SIG-M5 (cell line): ENCODE data around the gene SPAG16.
"Not testable (repeated sequence)": the region's sequence is repeated elsewhere in the genome, so short reads cannot be mapped to it uniquely, and the experiment has no call there.

ENCODE experiments used
- DNase-seq: peaks from one replicate; lab custom pipeline; 2025; lab: John Stamatoyannopoulos, UW

Gene SPAG16

DNA sequence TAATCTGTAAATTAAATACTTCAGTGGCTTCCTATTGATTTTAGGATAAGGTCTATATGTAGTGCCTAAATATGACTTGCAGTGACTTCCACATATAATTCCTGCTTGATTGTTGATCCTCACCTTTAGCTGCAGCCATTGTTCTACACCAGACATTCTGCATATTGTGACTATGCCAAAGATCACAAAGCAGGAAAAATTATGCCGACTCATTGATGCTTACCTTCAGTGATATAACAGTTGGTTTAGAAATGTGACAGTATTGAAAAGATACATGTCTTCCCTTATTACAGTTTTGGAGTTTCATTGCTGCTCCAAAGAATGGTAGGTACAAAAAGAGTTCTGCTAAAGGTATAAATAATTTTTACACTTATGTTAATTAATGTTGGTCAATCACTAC is 12.3 kb upstream of the SPAG16 start:
- no peak for DNase-seq

DNA sequence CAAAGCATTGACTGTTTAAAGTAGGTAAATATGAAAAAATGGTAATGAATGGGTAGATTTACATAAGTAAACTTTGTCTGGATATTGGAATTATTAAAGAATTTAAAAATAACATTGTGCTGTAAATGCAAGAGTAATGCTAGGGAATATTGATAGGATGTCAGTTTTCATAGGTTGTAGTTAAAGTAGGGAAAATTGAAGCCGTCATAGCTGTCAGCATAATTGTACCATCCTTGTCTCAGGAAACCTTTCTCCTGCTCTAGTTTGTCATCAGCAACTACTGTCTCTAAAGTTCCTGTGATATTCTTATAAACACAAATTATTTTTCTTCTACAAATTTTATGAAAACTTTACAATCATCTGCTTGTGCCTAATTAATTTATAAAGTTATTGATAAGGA is 10.1 kb upstream of the SPAG16 start:
- DNase-seq = no peak

GRCh38 chr2:213275265-213275664 is 9.0 kb upstream of the SPAG16 start:
- DNase-seq = no peak

GRCh38 chr2:213277134-213277533 is 7.1 kb upstream of the SPAG16 start:
- not testable (repeated sequence) for DNase-seq

GRCh38 chr2:213279116-213279620 is 5.1 kb upstream of the SPAG16 start:
- no peak for DNase-seq

GRCh38 chr2:213279971-213280370 is 4.3 kb upstream of the SPAG16 start:
- DNase-seq = no peak

- no peak for DNase-seq
Measured at GRCh38 chr2:213281156-213281555, 3.1 kb upstream of the SPAG16 start.

GRCh38 chr2:213285404-213285803 is 1.1 kb downstream of the SPAG16 start:
- DNase-seq = no peak

GRCh38 chr2:213286161-213286560 is 1.9 kb downstream of the SPAG16 start:
- no peak for DNase-seq

- DNase-seq = no peak
Measured at GRCh38 chr2:213288913-213289700, 4.8 kb downstream of the SPAG16 start.

DNA sequence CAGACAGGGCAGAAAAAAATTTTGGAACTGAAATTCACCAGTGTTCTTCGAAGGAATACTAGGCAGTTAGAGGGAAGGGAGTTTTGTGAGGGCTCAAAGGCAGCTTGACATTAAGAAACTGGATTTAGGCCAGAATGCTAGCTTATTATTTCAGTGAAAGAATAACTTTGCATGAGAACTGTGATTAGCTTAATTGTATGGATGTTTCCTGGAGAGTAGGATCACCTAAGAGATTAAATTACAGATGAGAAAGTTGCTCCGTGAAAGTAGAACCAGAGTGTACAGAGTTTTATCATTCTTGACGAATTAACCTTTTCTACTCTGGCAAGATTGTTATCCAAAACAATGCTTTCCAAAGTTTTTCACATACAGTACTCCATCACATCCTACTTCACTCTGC is 6.2 kb downstream of the SPAG16 start:
- DNase-seq = no peak

- no peak for DNase-seq
Measured at GRCh38 chr2:213296270-213296669, 12.0 kb downstream of the SPAG16 start.

DNA sequence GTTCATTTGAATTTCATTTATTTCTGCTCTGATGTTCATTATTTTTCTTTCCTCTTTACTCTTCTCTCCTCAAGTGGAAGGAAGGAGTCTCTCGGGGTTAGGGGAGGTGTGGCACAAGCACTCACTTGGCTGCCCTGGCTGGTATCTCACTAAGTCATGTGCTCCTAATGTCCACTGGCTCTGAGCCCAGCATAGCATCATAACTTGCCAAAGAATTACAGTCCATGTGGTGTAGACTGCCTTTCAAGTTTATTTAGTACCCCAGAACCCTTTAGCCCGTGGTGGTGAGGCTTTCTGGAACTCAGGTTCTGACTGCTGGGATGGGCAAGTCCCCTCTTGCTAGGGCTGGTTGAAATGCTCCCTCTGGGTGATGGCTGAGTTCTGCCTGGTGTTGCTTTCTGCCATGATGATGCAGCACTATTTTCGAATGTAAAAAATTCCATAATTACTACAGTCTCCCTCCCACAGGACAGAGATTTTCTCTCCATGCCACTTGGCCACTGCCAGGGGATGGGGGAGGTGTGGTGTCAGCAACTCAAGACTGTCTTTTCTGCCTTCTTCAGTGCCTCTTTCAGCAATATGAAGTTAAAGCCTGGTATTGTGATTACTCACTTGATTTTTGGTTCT is 22.2 kb downstream of the SPAG16 start:
- DNase-seq = no peak

DNA sequence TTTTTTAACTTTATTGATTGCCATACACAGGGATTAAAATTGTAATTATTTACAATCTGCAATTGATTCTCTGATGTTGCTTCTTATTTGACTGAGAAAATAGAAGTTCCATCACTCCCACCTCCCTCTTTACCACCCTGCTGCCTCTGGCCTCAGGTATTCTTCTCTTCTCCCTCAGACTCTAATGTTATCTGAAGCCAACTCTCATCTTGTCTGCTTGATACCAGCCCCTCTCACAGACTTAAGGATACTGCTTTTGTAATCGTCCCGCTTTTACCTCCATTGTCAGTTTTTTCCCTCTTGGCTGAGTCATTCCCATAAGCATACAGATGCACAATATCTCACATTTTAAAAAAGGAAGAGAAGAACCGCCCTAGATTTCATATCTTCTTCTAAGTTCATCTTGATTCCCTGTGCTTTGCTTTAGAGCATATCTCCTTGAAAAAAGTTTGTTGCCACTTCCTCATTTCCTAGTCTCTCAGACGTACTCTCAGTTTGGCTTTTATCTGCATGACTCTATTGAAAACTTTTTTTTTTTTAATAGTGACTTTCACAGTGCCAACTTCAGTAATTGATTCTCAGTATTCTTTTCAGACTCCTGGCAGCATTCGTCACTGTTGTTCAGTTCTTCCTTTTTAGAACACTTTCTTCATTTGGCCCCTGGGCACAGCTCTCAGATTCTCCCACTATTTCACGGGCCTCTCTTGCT is 31.1 kb downstream of the SPAG16 start:
- DNase-seq = no peak

DNA sequence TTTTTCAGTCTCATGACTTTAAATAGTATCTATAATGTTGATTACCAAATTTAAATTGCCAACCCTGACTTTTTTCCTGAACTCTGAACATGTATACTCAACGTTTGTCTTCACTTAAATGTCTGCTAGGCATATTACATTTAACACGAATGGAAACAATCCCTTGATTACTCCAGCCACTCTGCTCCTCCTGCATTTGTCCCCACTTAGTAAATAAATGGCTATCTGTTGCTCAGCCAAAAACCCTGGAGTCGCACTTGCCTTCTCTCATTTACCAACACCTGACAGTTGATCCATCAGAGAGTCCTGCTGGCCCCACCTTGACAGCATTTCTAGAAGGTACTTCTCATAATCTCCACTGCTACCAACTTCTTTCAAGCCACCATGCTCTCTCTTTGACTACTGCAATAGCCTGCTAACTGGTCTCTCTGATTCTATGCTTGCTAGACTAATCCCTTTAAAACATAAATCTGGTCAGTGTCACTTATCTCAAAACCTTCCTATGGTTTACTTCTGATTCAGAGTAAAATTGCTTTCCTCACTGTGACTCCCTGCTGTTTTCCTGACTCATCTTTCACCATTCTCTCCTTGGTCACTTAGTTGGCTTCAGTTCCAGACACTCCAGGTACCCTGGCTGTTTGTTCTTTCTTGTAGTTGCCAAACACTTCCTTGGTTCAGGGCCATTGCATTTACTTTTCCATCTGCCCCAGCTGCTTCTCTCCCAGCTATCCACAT is 31.9 kb downstream of the SPAG16 start:
- no peak for DNase-seq

DNA sequence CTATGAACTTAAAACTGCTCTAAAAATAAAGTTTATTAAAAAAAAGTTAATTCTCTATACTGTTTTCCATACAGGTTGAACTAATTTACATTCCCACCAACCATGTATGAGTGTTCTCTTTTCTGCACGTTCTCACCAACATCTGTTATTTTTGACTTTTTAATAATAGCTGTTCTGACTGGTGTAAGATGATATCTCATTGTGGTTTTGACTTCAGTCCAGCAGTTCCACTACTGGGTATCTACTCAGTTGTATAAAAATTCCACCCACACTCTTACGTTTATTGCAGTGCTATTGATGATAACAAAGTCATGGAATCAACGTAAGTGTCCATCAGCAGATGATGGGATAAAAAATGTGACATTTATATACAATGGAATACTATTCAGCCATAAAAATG is 33.7 kb downstream of the SPAG16 start:
- DNase-seq = no peak

GRCh38 chr2:213320604-213321003 is 36.3 kb downstream of the SPAG16 start:
- no peak for DNase-seq

- DNase-seq = no peak
Measured at GRCh38 chr2:213336253-213336770, 52.0 kb downstream of the SPAG16 start.

DNA sequence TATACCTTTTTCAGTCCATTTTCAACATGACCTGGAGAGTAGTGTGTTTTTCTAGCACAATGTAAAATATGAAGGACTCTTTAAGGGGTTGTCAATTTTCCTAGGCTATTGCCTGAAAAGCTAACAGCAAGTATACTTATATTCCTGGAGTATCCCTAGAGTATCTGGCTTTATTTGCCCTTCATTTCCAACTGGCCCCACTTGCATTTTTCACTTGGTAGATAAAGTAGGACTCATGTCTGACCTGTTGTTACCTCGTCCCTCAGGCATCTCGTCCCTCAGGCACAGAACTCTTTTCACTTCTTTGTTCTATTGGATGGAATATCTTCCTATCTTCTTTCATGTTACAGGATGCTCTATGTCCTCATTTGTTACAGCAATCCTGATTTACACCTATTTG is 69.2 kb downstream of the SPAG16 start:
- no peak for DNase-seq

DNA sequence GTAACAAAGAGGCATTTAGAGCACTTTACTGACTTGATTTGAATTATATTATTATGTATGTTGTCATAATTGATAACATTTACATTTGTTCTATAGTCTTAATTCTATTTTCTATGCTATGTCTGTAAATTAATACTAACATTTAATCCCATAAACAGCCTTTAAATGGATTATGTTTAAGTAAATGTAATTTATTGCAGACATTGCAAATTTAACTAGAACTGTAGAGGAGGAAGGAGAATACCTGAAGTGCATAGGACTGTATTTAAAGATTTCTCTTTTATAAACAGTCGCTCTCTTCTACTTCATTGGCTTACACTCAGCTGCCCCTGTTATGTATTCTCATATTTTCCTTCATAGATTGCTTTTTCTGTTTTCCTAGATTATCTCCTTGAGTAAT is 92.4 kb downstream of the SPAG16 start:
- DNase-seq = no peak

GRCh38 chr2:213407027-213407426 is 122.8 kb downstream of the SPAG16 start:
- not testable (repeated sequence) for DNase-seq
